Osteocyte (in vitro differentiated cells): ENCODE data around the gene TSPEAR. TPM values are rescaled to one million over a fixed set of nuclear protein-coding genes. Genes with fewer than 3 reads are reported as not detected.
A peak's percentile ranks its signal among the peaks of the same experiment; 100 is the strongest.
"Not testable (repeated sequence)": the region's sequence is repeated elsewhere in the genome, so short reads cannot be mapped to it uniquely, and the experiment has no call there.

Source experiments
- DNase-seq: peaks from one replicate; pipeline ENCODE4 v3.0.0; 2021; ENCODE audit warnings: mixed read lengths; ENCODE audit not compliant: unreplicated experiment; ENCODE audit errors: extremely low spot score
- H3K27ac Mint-ChIP-seq: one replicate; pipeline ENCODE4 v1.8.0; 2021; ENCODE audit warnings: mild to moderate bottlenecking, mixed read lengths; ENCODE audit not compliant: unreplicated experiment
- H3K27me3 Mint-ChIP-seq: one replicate; pipeline ENCODE4 v1.8.0; 2021; ENCODE audit warnings: mixed read lengths; ENCODE audit not compliant: unreplicated experiment
- H3K36me3 Mint-ChIP-seq: one replicate; pipeline ENCODE4 v1.8.0; 2021; ENCODE audit warnings: mixed read lengths; ENCODE audit not compliant: unreplicated experiment
- H3K4me1 Mint-ChIP-seq: one replicate; pipeline ENCODE4 v1.8.0; 2021; ENCODE audit warnings: mixed read lengths; ENCODE audit not compliant: unreplicated experiment
- H3K4me3 Mint-ChIP-seq: one replicate; pipeline ENCODE4 v1.8.0; 2021; ENCODE audit warnings: mild to moderate bottlenecking, moderate library complexity, mixed read lengths; ENCODE audit not compliant: unreplicated experiment
- H3K9me3 Mint-ChIP-seq: one replicate; pipeline ENCODE4 v1.8.0; 2021; ENCODE audit warnings: mixed read lengths; ENCODE audit not compliant: unreplicated experiment
- CTCF ChIP-seq: fragments of 200-600 bp; sonication (generic); IDR thresholded peaks from 2 replicates; pipeline ENCODE4 v1.5.0; 2021; ENCODE audit warnings: antibody characterized with exemption, mild to moderate bottlenecking, moderate library complexity
- total RNA-seq: library from RNA; stranded (reverse); gene quantifications from 2 replicates; pipeline ENCODE4 v1.2.1, GENCODE V29; 2021

The TSPEAR gene
- total RNA-seq, 1 donor from 2014 or later = not detected

GRCh38 chr21:44582055-44582454, 129.3 kb downstream of the TSPEAR start:
- no peak for TF ChIP-seq CTCF
- H3K4me3 Mint-ChIP-seq = no peak overlapping the region
- H3K27ac Mint-ChIP-seq = no peak overlapping the region
- H3K36me3 Mint-ChIP-seq = no peaks in the 10 kb centered on the region
- DNase-seq = peak; percentile 67
- H3K9me3 Mint-ChIP-seq = peaks cover 20% of the 10 kb centered on the region
- peaks cover 26% of the 10 kb centered on the region for H3K27me3 Mint-ChIP-seq
- H3K4me1 Mint-ChIP-seq = peaks cover 3% of the 10 kb centered on the region

- TF ChIP-seq CTCF = no peak
- no peak overlapping the region for H3K27ac Mint-ChIP-seq
- no peak overlapping the region for H3K4me3 Mint-ChIP-seq
- DNase-seq = no peak
- peaks cover 3% of the 10 kb centered on the region for H3K4me1 Mint-ChIP-seq
- H3K27me3 Mint-ChIP-seq = peaks cover 25% of the 10 kb centered on the region
- no peaks in the 10 kb centered on the region for H3K36me3 Mint-ChIP-seq
- H3K9me3 Mint-ChIP-seq = peaks cover 26% of the 10 kb centered on the region
Observed at GRCh38 chr21:44581158-44581557, 130.2 kb downstream of the TSPEAR start.

GRCh38 chr21:44580231-44580821, 131.0 kb downstream of the TSPEAR start, which contains the start of gene KRTAP10-5:
TSS of gene KRTAP10-5 (minus strand) at chr21:44580604. CDS start at chr21:44580578, 26 bp downstream.
- H3K9me3 Mint-ChIP-seq = peaks cover 26% of the 10 kb centered on the region
- peaks cover 21% of the 10 kb centered on the region for H3K27me3 Mint-ChIP-seq
- not testable (repeated sequence) for H3K4me3 Mint-ChIP-seq, H3K36me3 Mint-ChIP-seq, H3K4me1 Mint-ChIP-seq, H3K27ac Mint-ChIP-seq
- DNase-seq = peak; percentile 80

- TF ChIP-seq CTCF = no peak
- H3K4me1 Mint-ChIP-seq = peaks cover 3% of the 10 kb centered on the region
- H3K27me3 Mint-ChIP-seq = peaks cover 16% of the 10 kb centered on the region
- no peak overlapping the region for H3K27ac Mint-ChIP-seq
- H3K9me3 Mint-ChIP-seq = peaks cover 26% of the 10 kb centered on the region
- H3K4me3 Mint-ChIP-seq = no peak overlapping the region
- peak; percentile 40 for DNase-seq
- H3K36me3 Mint-ChIP-seq = no peaks in the 10 kb centered on the region
Observed at GRCh38 chr21:44579833-44580144, 131.6 kb downstream of the TSPEAR start.

- H3K27ac Mint-ChIP-seq = no peak overlapping the region
- H3K9me3 Mint-ChIP-seq = peaks cover 26% of the 10 kb centered on the region
- H3K4me1 Mint-ChIP-seq = peaks cover 3% of the 10 kb centered on the region
- peaks cover 13% of the 10 kb centered on the region for H3K27me3 Mint-ChIP-seq
- H3K36me3 Mint-ChIP-seq = no peaks in the 10 kb centered on the region
- TF ChIP-seq CTCF = no peak
- peak; percentile 79 for DNase-seq
- H3K4me3 Mint-ChIP-seq = no peak overlapping the region
Observed at GRCh38 chr21:44579056-44579832, 132.1 kb downstream of the TSPEAR start.
